Mesodermal cell (in vitro differentiated cells): ENCODE results near the gene SAMD9.
"Not testable (repeated sequence)": the region's sequence is repeated elsewhere in the genome, so short reads cannot be mapped to it uniquely, and the experiment has no call there.

Experiments
- H3K27ac ChIP-seq: 2 replicates; pipeline ENCODE4 v1.7.0; 2013; ENCODE audit warnings: mild to moderate bottlenecking, low read depth, low read length, moderate library complexity; ENCODE audit not compliant: severe bottlenecking
- H3K36me3 ChIP-seq: 2 replicates; pipeline ENCODE4 v1.7.1; 2013; ENCODE audit warnings: mild to moderate bottlenecking, low read length, moderate library complexity; ENCODE audit not compliant: control insufficient read depth, insufficient read depth
- H3K4me1 ChIP-seq: one replicate; pipeline ENCODE4 v1.7.1; 2013; ENCODE audit warnings: mild to moderate bottlenecking, low read length; ENCODE audit not compliant: insufficient read depth, control insufficient read depth, poor library complexity, severe bottlenecking
- H3K4me3 ChIP-seq: 2 replicates; pipeline ENCODE4 v1.7.0; 2013; ENCODE audit warnings: low read length, control low read depth, mild to moderate bottlenecking; ENCODE audit not compliant: insufficient read depth, poor library complexity, severe bottlenecking; ENCODE audit errors: extremely low read depth
- H3K9me3 ChIP-seq: 2 replicates; pipeline ENCODE4 v1.7.1; 2013; ENCODE audit warnings: mild to moderate bottlenecking, low read length, moderate library complexity; ENCODE audit not compliant: control insufficient read depth
- WGBS, 2 experiments: methylation state at CpG; one replicate each; pipeline ENCODE4 v1.1.5; 2013; ENCODE audit warnings: missing lambda C conversion rate in 2 of 2; ENCODE audit not compliant: insufficient coverage in 2 of 2; 5-methylcytosine and 5-hydroxymethylcytosine counted together

SAMD9 gene

GRCh38 chr7:93147363-93147762 lies 29.6 kb upstream of the SAMD9 start:
- Histone ChIP-seq H3K9me3 (no peaks in the 10 kb centered on the region), H3K36me3 (no peaks in the 10 kb centered on the region), H3K4me1 (no peaks in the 10 kb centered on the region), H3K27ac (no peak overlapping the region), H3K4me3 (no peak overlapping the region)
- WGBS, 2 experiments, result 67% methylated on average over 1 of the region's 3 CpGs; no CpG with 5 or more reads in 1 of the 2 experiments

- H3K27ac ChIP-seq, result no peak overlapping the region
- WGBS, 2 experiments, result 81 to 88% methylated on average over 4 of the region's 5 CpGs
- no peaks in the 10 kb centered on the region for H3K4me1 ChIP-seq
- H3K9me3 ChIP-seq, result no peaks in the 10 kb centered on the region
- H3K36me3 ChIP-seq, result no peaks in the 10 kb centered on the region
- H3K4me3 ChIP-seq, result no peak overlapping the region
These were observed 28.8 kb upstream of the SAMD9 start for GRCh38 chr7:93146472-93147141.

DNA sequence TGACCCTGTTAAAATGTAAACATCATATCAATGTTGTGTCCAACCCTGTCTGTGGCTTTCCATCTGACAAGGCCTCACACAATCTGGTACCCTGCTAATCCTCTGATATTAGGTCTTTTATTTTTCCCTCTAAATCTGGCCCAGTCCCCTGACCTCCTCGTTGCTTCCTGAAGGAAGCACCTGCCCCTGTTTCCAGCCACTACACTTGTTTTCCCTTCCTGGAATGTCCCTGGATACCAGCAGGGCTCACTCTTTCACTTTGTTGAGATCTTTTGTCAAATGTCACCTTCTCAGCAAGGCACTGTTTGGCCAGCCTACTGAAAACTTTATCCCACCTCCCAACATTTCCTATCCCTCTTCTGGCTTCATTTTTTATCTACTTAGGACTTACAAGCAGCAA lies 28.3 kb upstream of the SAMD9 start:
- Histone ChIP-seq H3K4me3 (no peak overlapping the region), H3K9me3 (no peaks in the 10 kb centered on the region), H3K27ac (no peak overlapping the region), H3K4me1 (no peaks in the 10 kb centered on the region), H3K36me3 (no peaks in the 10 kb centered on the region)
- WGBS, 2 experiments, result 50 to 82% methylated on average over 1 of the region's 1 CpG

DNA sequence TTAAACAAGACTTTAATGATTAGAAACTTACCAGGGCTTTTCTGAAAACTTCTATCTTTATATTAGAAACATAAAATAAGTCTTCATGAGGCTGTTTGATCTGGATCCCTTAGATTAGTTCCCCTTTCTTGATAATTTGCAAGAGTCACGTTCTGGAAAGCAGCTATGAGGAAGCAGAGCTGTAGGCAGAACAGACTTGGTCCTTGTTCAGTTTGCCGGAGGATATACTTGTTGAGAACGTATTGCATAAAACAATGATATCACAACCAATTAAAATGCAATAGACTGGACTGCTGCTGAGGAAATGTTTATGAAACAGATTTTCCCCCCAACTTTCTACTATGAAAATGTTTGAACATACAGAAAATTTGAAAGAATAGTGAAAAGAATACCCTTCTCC lies 27.6 kb upstream of the SAMD9 start:
- 86% methylated on average over 1 of the region's 3 CpGs; no CpG with 5 or more reads in 1 of the 2 experiments for WGBS, 2 experiments
- H3K4me1 ChIP-seq, result no peaks in the 10 kb centered on the region

DNA sequence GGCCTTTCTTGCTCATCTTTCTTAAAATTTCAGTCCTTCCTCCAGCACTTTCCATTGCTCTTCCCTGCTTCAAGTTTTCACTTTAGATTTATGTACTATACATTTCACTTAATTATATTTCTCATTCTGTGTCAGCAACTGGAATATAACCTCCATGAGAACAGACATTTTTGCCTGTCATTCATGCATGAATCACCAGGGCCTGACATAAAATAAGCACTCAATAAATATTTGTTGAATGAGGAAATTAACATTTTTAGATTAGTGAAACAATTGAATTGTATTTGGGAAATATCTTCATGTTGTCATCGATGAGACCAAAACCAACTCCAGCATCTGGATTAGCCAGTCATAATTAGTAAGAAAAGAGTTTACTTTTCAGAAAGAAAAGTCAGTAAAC lies 24.3 kb upstream of the SAMD9 start:
- Histone ChIP-seq H3K4me1 (no peaks in the 10 kb centered on the region), H3K9me3 (no peaks in the 10 kb centered on the region), H3K4me3 (no peak overlapping the region), H3K36me3 (no peaks in the 10 kb centered on the region), H3K27ac (no peak overlapping the region)
- no CpG with 5 or more reads among the region's 1 CpG for WGBS, 2 experiments

More for the DNA sequence above, 27.6 kb upstream of the SAMD9 start:
- Histone ChIP-seq H3K27ac (no peak overlapping the region), H3K4me3 (no peak overlapping the region), H3K36me3 (no peaks in the 10 kb centered on the region), H3K9me3 (no peaks in the 10 kb centered on the region)

DNA sequence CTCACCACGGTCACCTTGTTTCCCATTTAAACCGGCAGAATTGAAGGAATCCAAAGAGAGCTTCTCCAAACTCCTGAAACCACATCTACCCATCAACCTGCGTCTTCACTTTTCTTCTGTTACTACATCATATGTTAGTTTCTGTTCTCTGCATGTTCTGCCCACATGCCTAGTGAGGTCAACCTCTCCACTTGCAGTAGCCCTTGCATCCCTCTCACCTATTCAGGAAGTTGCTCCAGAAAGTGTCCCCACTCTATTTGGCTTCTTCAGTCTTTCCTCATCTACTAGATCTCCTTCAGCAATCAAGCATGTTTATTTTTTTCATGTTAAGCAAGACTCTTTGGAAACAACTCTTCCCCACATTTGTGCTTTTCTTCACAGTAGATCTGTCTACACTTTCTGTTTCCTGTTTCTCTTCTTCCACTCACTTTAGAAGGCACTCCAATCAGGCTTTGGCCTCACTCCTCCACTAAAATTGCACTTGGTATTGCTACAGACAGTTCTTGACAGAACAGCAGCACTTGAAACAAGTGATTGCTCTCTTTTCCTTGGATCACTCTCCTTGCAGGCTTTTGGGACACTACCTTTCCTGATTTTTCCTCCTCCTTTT lies 22.9 kb upstream of the SAMD9 start:
- H3K4me3 ChIP-seq, result no peak overlapping the region

DNA sequence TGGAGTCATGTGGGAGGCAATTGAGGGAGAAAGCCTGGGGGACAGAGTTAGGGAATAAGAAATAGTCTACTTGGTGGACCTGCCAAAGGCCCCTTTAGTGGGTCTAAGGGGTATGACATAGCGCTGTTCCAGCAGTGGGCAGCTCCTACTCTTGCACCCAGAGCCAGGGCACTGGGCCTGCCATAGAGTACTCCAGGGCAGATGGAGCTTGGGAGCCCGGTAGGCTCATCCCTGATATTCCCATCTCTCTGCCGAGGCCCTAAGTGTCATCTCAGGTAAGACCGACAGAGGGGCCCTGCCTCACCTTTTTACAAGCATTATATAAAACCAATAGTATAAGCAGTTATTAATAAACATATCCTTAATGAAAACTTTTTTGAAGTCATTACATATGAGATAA lies 20.8 kb upstream of the SAMD9 start:
- WGBS, 2 experiments, result 93% methylated on average over 3 of the region's 4 CpGs; no CpG with 5 or more reads in 1 of the 2 experiments
- Histone ChIP-seq H3K9me3 (no peaks in the 10 kb centered on the region), H3K4me3 (no peak overlapping the region), H3K36me3 (no peaks in the 10 kb centered on the region), H3K27ac (no peak overlapping the region), H3K4me1 (no peaks in the 10 kb centered on the region)

More for the DNA sequence above, 22.9 kb upstream of the SAMD9 start:
- no peaks in the 10 kb centered on the region for H3K9me3 ChIP-seq
- no peaks in the 10 kb centered on the region for H3K4me1 ChIP-seq
- 75 to 96% methylated on average over 3 of the region's 3 CpGs for WGBS, 2 experiments
- no peaks in the 10 kb centered on the region for H3K36me3 ChIP-seq
- H3K27ac ChIP-seq, result no peak overlapping the region

- Histone ChIP-seq H3K4me3 (no peak overlapping the region), H3K27ac (no peak overlapping the region), H3K36me3 (no peaks in the 10 kb centered on the region), H3K4me1 (no peaks in the 10 kb centered on the region), H3K9me3 (no peaks in the 10 kb centered on the region)
- no CpG with 5 or more reads among the region's 1 CpG for WGBS, 2 experiments
These were observed 15.2 kb upstream of the SAMD9 start for GRCh38 chr7:93133005-93133404.

GRCh38 chr7:93132216-93132615 lies 14.4 kb upstream of the SAMD9 start:
- Histone ChIP-seq H3K4me1 (no peaks in the 10 kb centered on the region), H3K4me3 (no peak overlapping the region), H3K9me3 (no peaks in the 10 kb centered on the region), H3K36me3 (no peaks in the 10 kb centered on the region), H3K27ac (no peak overlapping the region)
- WGBS, 2 experiments, result no CpG with 5 or more reads among the region's 3 CpGs

DNA sequence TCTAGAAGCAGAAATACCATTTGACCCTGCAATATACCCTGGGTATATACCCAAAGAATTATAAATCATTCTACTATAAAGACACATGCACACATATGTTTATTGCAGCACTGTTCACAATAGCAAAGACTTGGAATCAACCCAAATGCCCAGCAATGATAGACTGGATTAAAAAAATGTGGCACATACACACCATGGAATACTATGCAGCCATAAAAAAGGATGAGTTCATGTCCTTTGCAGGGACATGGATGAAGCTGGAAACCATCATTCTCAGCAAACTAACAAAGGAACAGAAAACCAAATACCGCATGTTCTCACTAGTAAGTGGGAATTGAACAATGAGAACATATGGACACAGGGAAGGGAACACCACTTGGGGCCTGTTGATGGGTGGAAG lies 9.2 kb upstream of the SAMD9 start:
- H3K9me3 ChIP-seq, H3K4me1 ChIP-seq, H3K4me3 ChIP-seq, H3K27ac ChIP-seq, H3K36me3 ChIP-seq: not testable (repeated sequence)
- WGBS, 2 experiments, result no CpG with 5 or more reads among the region's 1 CpG

DNA sequence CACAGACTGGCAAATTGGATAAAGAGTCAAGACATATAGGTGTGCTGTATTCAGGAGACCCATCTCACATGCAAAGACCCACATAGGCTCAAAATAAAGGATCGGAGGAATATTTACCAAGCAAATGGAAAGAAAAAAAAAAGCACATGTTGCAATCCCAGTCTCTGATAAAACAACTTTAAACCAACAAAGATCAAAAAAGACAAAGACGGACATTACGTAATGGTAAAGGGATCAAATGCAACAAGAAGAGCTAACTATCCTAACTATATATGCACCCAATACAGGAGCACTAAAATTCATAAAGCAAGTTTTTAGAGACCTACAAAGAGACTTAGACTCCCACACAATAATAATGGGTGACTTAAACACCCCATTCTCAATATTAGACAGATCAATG lies 5.8 kb upstream of the SAMD9 start:
- H3K9me3 ChIP-seq, H3K4me3 ChIP-seq, H3K4me1 ChIP-seq, H3K27ac ChIP-seq, H3K36me3 ChIP-seq: not testable (repeated sequence)
- 100% methylated on average over 1 to 2 of the region's 3 CpGs for WGBS, 2 experiments
